ENCODE measurements around the gene ACADSB.

GRCh38 chr10:123073187-123073586 lies 64.4 kb downstream of the ACADSB start:
- no peak for TF ChIP-seq EZH2 (optimal IDR thresholded peaks at IDR 0.05; ENCODE audit: low read depth, low read length)
- no peak for TF ChIP-seq CTCF (IDR thresholded peaks at IDR 0.05; ENCODE audit: low read length)
